Chondrocyte (in vitro differentiated cells): ENCODE data around the gene RBSN. TPM values are rescaled to one million over a fixed set of nuclear protein-coding genes. Genes with fewer than 3 reads are reported as not detected.

Source experiments
- DNase-seq: peaks from one replicate; pipeline ENCODE4 v3.0.0; 2021; ENCODE audit warnings: mixed read lengths, low spot score
- H3K27ac Mint-ChIP-seq: one replicate; pipeline ENCODE4 v1.8.0; 2021; ENCODE audit warnings: mild to moderate bottlenecking, moderate library complexity, mixed read lengths; ENCODE audit not compliant: unreplicated experiment
- H3K27me3 Mint-ChIP-seq: 2 replicates; pipeline ENCODE4 v1.8.0; 2021; ENCODE audit warnings: low read depth, mixed read lengths
- H3K36me3 Mint-ChIP-seq: 2 replicates; pipeline ENCODE4 v1.8.0; 2021; ENCODE audit warnings: low read depth, mixed read lengths
- H3K4me1 Mint-ChIP-seq: 2 replicates; pipeline ENCODE4 v1.8.0; 2021; ENCODE audit warnings: low read depth, mild to moderate bottlenecking, mixed read lengths
- H3K4me3 Mint-ChIP-seq: one replicate; pipeline ENCODE4 v1.8.0; 2021; ENCODE audit warnings: mild to moderate bottlenecking, moderate library complexity, mixed read lengths; ENCODE audit not compliant: unreplicated experiment
- H3K9me3 Mint-ChIP-seq: 2 replicates; pipeline ENCODE4 v1.8.0; 2021; ENCODE audit warnings: low read depth, mixed read lengths
- CTCF ChIP-seq: fragments of 200-600 bp; sonication (generic); IDR thresholded peaks from 2 replicates; pipeline ENCODE4 v1.5.0; 2021; ENCODE audit warnings: antibody characterized with exemption, mild to moderate bottlenecking, moderate library complexity
- total RNA-seq: library from RNA; stranded (reverse); gene quantifications from 3 replicates; pipeline ENCODE4 v1.2.1, GENCODE V29; 2021

Gene RBSN
- total RNA-seq, 1 donor from 2014 or later, result 24.1 TPM

DNA sequence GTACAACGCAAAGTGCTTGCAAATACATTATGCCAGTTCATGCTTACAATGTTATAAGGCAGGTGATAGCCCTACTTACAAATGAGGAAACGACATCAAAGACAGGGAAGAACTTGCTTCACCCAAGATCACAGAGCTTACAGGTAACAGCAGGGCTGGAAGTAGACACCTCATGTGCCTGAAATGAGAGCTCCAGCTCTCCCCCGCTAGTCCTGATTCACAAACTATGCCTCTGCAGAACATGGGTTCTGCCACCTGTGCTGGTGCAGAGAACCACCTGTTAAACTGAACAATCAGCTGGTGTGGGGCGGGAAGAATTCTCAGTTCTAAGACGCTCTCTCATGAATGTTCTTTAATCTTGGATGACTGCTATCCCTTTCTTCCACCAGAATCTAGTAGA lies 7.4 kb downstream of the RBSN start:
- Mint-ChIP-seq H3K9me3 (no peaks in the 10 kb centered on the region), H3K4me1 (peaks cover 4% of the 10 kb centered on the region), H3K27me3 (no peaks in the 10 kb centered on the region), H3K27ac (no peak overlapping the region), H3K4me3 (no peak overlapping the region), H3K36me3 (peaks cover 14% of the 10 kb centered on the region)
- no peak for DNase-seq
- no peak for TF ChIP-seq CTCF

- Mint-ChIP-seq H3K9me3 (no peaks in the 10 kb centered on the region), H3K27ac (no peak overlapping the region), H3K36me3 (peaks cover 19% of the 10 kb centered on the region), H3K27me3 (no peaks in the 10 kb centered on the region), H3K4me1 (no peaks in the 10 kb centered on the region), H3K4me3 (no peak overlapping the region)
- no peak for DNase-seq
- no peak for TF ChIP-seq CTCF
Measured at GRCh38 chr3:15089201-15089600, 9.7 kb downstream of the RBSN start.

GRCh38 chr3:15086699-15087098 lies 12.2 kb downstream of the RBSN start:
- Mint-ChIP-seq H3K4me3 (no peak overlapping the region), H3K9me3 (no peaks in the 10 kb centered on the region), H3K27me3 (no peaks in the 10 kb centered on the region), H3K4me1 (no peaks in the 10 kb centered on the region), H3K36me3 (peaks cover 36% of the 10 kb centered on the region), H3K27ac (no peak overlapping the region)
- TF ChIP-seq CTCF, result no peak
- no peak for DNase-seq

DNA sequence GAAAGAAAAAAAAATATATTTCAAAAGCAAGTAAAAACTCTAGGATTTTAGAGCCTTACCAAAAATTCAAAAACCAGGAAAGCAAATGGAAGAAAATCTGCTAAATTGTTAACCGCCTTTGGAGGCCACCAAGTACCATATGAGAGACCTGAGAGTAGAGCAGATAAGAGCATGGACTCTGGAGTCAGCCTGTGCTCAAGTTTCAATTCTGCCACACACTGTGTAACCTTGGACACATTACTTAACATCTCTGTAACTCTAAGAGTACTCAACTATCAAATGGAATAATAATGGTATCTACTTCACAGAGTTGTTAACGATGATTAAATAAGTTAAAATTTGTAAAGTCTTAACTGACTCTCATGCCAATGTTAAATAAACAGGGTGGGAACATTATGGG lies 12.7 kb downstream of the RBSN start:
- no peaks in the 10 kb centered on the region for H3K9me3 Mint-ChIP-seq
- no peak overlapping the region for H3K27ac Mint-ChIP-seq
- no peaks in the 10 kb centered on the region for H3K27me3 Mint-ChIP-seq
- no peak for TF ChIP-seq CTCF
- H3K36me3 Mint-ChIP-seq, result peaks cover 38% of the 10 kb centered on the region
- no peak overlapping the region for H3K4me3 Mint-ChIP-seq
- no peak for DNase-seq
- no peaks in the 10 kb centered on the region for H3K4me1 Mint-ChIP-seq

- Mint-ChIP-seq H3K36me3 (peaks cover 43% of the 10 kb centered on the region), H3K4me1 (no peaks in the 10 kb centered on the region), H3K27me3 (no peaks in the 10 kb centered on the region), H3K9me3 (no peaks in the 10 kb centered on the region), H3K4me3 (no peak overlapping the region), H3K27ac (no peak overlapping the region)
- no peak for DNase-seq
- TF ChIP-seq CTCF, result no peak
Measured at GRCh38 chr3:15083252-15083651, 15.7 kb downstream of the RBSN start.
